Gastrocnemius medialis (tissue), 4 donors: ENCODE data around the gene CABCOCO1. TPM values are rescaled to one million over a fixed set of nuclear protein-coding genes. Genes with fewer than 3 reads are reported as not detected.

Source experiments
- ATAC-seq, 2 donors: fragments of 150-250 bp; one replicate each; pipeline ENCODE4 v1.9.1; 2016
- DNase-seq, 2 donors: peaks; one replicate each; pipeline ENCODE4 v3.0.0-alpha.2; 2019
- H3K27ac ChIP-seq, 4 donors: fragments of 200-600 bp; sonication (generic); 1 replicate in 1 of 4; 2 replicates in 3 of 4; pipeline ENCODE4 v1.5.1; 2016 to 2018; ENCODE audit warnings: mild to moderate bottlenecking in 2 of 4, moderate library complexity in 1 of 4
- H3K27me3 ChIP-seq, 3 donors: fragments of 200-600 bp; sonication (generic) in 2 of 3; 1 replicate in 1 of 3; 2 replicates in 2 of 3; pipeline versions ENCODE4 v1.5.1 to v1.6.0; 2016 to 2019; ENCODE audit warnings: mild to moderate bottlenecking in 1 of 3, moderate library complexity in 1 of 3
- H3K36me3 ChIP-seq, 2 donors: fragments of 200-600 bp; sonication (generic) in 1 of 2; one replicate each; pipeline ENCODE4 v1.5.1; 2017 to 2018
- H3K4me1 ChIP-seq, 2 donors: fragments of 200-600 bp; sonication (generic) in 1 of 2; one replicate each; pipeline ENCODE4 v1.5.1; 2016 to 2017; ENCODE audit warnings: mild to moderate bottlenecking in 2 of 2
- H3K4me3 ChIP-seq, 4 donors: fragments of 200-600 bp; sonication (generic) in 3 of 4; 1 replicate in 1 of 4; 2 replicates in 3 of 4; pipeline ENCODE4 v1.5.1; 2016 to 2019; ENCODE audit warnings: mild to moderate bottlenecking in 2 of 4
- H3K9me3 ChIP-seq, 3 donors: fragments of 200-600 bp; sonication (generic) in 2 of 3; 1 replicate in 1 of 3; 2 replicates in 2 of 3; pipeline ENCODE4 v1.5.1; 2016 to 2019
- POLR2A ChIP-seq, 2 donors: fragments of 450-650 bp; IDR thresholded peaks; one replicate each; pipeline ENCODE4 v1.6.1; 2017; ENCODE audit warnings: antibody characterized with exemption in 2 of 2, mild to moderate bottlenecking in 2 of 2, moderate library complexity in 2 of 2
- in situ Hi-C, 4 donors: fragments of 200-750 bp; cut with MboI; loops; one replicate each; pipeline versions ENCODE4 v1.15.0 to v1.8.0; 2017; ENCODE audit warnings: low sequenced_read_pairs in 4 of 4
- intact Hi-C: fragments of 100-400 bp; cut with DNase I; formaldehyde crosslinking; loops from one replicate; pipeline ENCODE4 v1.15.1; 2023; ENCODE audit warnings: low total_unique reads
- total RNA-seq, 4 donors: library from RNA; depleted of rRNA; stranded (reverse); fragments of >200 nt; gene quantifications; one replicate each; pipeline versions ENCODE4 v1.1.0 to v1.2.3, GENCODE V29; 2016
- TF ChIP-seq, protein P1 (sequence below), 5 experiments: fragments of 450-650 bp in 3 of 5; fragments of 200-600 bp in 2 of 5; sonication (generic) in 2 of 5; IDR thresholded peaks in 4 of 5; conservative IDR thresholded peaks in 1 of 5; 1 replicate in 4 of 5; 2 replicates in 1 of 5; pipeline ENCODE4 v1.5.1; 2016 to 2019; ENCODE audit warnings: antibody characterized with exemption in 5 of 5, mild to moderate bottlenecking in 3 of 5, moderate library complexity in 3 of 5

The CABCOCO1 gene
- total RNA-seq, 4 donors from 2014 or later: not detected

DNA sequence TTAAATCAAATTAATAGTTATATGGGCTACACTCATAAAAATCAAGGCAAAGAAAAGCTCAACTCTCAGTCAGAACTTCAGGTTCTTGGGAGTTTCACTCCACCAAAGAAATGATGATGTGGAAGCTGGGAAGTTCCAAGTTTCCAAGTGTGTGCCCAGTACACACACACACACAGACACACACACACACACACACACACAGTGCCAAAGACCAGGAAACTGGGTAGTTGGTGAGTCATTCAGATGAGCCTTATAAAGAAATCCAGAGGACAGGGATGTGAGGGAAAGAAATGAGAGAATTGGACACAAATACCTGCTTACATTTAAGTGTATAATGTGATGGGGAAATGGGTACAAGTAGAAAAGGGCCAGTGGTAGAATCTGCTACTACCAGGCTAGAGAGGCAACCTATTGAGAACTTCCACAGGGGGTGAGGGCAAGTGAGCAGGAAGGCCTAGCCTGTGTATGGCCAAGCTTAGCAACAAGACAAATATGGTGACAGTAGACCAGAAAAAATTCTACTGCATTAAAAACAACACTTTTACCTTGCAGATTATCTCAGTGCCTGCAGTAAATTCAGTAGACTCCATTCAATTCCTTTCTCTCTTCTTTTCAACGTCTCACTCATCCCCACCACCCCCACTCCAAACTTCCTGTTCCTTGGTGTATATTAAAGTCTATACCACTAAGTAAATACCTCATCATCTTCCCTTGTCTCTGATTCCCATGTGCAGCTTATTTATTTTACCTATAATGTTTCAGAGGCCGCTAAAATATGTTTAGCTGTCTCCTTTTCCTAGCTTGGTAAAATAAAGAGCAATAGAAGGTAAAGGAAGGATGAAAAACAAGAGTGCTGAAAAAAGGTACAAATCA lies 95.0 kb downstream of the CABCOCO1 start:
- peaks cover 2 to 6% of the 10 kb centered on the region in 2 donors for H3K4me1 ChIP-seq
- TF ChIP-seq POLR2A (IDR thresholded peaks at IDR 0.05): no peak
- TF ChIP-seq, protein P1, sequence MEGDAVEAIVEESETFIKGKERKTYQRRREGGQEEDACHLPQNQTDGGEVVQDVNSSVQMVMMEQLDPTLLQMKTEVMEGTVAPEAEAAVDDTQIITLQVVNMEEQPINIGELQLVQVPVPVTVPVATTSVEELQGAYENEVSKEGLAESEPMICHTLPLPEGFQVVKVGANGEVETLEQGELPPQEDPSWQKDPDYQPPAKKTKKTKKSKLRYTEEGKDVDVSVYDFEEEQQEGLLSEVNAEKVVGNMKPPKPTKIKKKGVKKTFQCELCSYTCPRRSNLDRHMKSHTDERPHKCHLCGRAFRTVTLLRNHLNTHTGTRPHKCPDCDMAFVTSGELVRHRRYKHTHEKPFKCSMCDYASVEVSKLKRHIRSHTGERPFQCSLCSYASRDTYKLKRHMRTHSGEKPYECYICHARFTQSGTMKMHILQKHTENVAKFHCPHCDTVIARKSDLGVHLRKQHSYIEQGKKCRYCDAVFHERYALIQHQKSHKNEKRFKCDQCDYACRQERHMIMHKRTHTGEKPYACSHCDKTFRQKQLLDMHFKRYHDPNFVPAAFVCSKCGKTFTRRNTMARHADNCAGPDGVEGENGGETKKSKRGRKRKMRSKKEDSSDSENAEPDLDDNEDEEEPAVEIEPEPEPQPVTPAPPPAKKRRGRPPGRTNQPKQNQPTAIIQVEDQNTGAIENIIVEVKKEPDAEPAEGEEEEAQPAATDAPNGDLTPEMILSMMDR (IDR thresholded peaks at IDR 0.05 in 4 of 5, conservative IDR thresholded peaks at IDR 0.05 in 1 of 5): no peak
- H3K9me3 ChIP-seq: no peaks in the 10 kb centered on the region
- DNase-seq (no peak), ATAC-seq (no peak)
- no peaks in the 10 kb centered on the region for H3K36me3 ChIP-seq
- no peak overlapping the region for H3K27ac ChIP-seq
- in situ Hi-C loops (no loop called here), intact Hi-C loops (no loop called here)
- H3K4me3 ChIP-seq: no peak overlapping the region
- H3K27me3 ChIP-seq: no peaks in the 10 kb centered on the region

DNA sequence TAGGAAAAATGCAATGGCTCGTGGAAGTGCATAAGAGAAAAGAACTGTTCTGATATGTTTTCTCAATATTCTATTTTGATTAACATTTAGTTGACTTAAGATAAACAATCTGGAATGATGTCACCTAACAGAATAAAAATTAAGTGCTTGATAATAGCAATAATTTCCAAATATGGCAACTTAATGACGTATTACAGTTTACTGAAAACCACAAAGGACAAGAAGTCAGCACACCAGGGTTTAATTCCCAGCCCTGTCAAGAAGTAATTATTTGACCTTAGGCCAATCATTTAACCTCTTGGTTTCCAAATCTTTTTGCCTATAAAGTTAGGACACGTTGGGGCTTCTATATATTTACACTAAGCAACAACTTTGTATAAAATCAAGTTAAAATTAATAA lies 95.7 kb downstream of the CABCOCO1 start:
- ATAC-seq (no peak), DNase-seq (no peak)
- H3K27ac ChIP-seq: no peak overlapping the region
- H3K27me3 ChIP-seq: no peaks in the 10 kb centered on the region
- H3K36me3 ChIP-seq: no peaks in the 10 kb centered on the region
- TF ChIP-seq, protein P1 (IDR thresholded peaks at IDR 0.05 in 4 of 5, conservative IDR thresholded peaks at IDR 0.05 in 1 of 5): no peak
- no peak for TF ChIP-seq POLR2A (IDR thresholded peaks at IDR 0.05)
- H3K4me3 ChIP-seq: no peak overlapping the region
- intact Hi-C loops: no loop called here
- peaks cover 0 to 6% of the 10 kb centered on the region in 2 donors for H3K4me1 ChIP-seq
- in situ Hi-C loops: no loop called here
- H3K9me3 ChIP-seq: no peaks in the 10 kb centered on the region

GRCh38 chr10:61759751-61760150 lies 97.0 kb downstream of the CABCOCO1 start:
- H3K9me3 ChIP-seq: no peaks in the 10 kb centered on the region
- DNase-seq: no peak
- ATAC-seq: no peak
- H3K27me3 ChIP-seq: no peaks in the 10 kb centered on the region
- intact Hi-C loops: no loop called here
- no peak overlapping the region for H3K4me3 ChIP-seq
- no peak overlapping the region for H3K27ac ChIP-seq
- TF ChIP-seq, protein P1 (IDR thresholded peaks at IDR 0.05 in 4 of 5, conservative IDR thresholded peaks at IDR 0.05 in 1 of 5): no peak
- no peak for TF ChIP-seq POLR2A (IDR thresholded peaks at IDR 0.05)
- H3K36me3 ChIP-seq: no peaks in the 10 kb centered on the region
- in situ Hi-C loops: no loop called here
- peaks cover 0 to 4% of the 10 kb centered on the region in 2 donors for H3K4me1 ChIP-seq

DNA sequence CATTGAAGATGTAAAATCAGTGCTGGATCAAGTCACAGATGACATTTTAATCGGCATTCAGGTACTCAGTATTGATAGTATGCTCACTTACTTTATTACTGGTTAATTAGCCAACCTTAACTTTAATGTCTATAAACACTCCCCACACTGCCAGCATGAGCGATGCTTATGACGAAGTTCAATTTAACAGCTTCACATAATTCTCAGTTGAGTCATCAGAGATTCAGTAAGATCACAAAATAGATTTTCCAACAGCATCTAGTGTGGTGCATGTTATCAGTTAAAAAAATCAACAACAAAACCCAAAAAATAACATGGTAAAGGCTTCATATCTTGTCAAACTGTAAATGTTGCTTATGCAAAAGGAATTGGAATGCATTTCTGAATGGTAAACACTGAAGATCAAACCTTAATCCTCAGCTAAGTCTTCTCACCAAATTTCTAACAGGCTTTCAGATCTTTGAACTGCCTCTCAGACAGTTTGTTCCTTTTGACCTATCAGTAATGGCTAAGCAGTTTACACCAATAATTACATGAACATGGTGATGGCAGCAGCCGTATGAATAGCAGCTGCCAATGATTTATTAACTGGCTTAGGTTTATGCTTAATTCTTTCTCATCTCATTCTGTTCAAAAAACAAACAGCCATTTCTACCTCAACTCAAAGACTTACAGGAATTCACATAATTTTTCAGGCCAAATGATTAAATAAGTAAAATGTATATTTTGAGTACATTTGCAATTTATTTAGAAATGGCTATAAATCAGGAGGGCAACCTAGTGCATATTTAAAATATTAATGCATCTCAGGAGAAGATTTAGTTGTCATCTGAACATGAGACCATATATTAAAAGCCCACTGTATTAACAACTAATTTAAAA lies 98.5 kb downstream of the CABCOCO1 start:
- DNase-seq (no peak), ATAC-seq (no peak)
- no peaks in the 10 kb centered on the region for H3K27me3 ChIP-seq
- no peak overlapping the region for H3K27ac ChIP-seq
- no peak overlapping the region for H3K4me3 ChIP-seq
- in situ Hi-C loops (no loop called here), intact Hi-C loops (no loop called here)
- no peaks in the 10 kb centered on the region for H3K36me3 ChIP-seq
- H3K4me1 ChIP-seq: no peaks in the 10 kb centered on the region
- TF ChIP-seq, protein P1 (IDR thresholded peaks at IDR 0.05 in 4 of 5, conservative IDR thresholded peaks at IDR 0.05 in 1 of 5): no peak
- no peaks in the 10 kb centered on the region for H3K9me3 ChIP-seq
